D341Med (cell line): Measurements from ENCODE around the gene ERO1A.

Experiments
- DNase-seq: peaks from one replicate; pipeline ENCODE4 v3.0.0; 2012; ENCODE audit warnings: low spot score

The ERO1A gene

DNA sequence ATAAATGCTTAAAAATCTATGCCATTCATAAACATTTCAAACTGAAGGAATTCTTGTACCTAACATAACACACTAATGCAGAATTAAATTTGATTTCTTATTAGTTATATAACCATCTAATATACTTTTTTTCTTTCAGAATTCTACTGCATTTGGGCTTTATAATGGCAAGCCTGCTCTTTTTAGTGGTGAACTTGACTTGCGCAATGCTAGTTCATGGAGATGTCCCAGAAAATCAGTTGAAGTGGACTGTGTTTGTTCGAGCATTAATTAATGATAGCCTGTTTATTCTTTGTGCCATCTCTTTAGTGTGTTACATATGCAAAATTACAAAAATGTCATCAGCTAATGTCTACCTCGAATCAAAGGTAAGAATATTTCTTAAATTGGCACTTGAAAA lies 95.4 kb downstream of the ERO1A start:
- no peak for DNase-seq

DNA sequence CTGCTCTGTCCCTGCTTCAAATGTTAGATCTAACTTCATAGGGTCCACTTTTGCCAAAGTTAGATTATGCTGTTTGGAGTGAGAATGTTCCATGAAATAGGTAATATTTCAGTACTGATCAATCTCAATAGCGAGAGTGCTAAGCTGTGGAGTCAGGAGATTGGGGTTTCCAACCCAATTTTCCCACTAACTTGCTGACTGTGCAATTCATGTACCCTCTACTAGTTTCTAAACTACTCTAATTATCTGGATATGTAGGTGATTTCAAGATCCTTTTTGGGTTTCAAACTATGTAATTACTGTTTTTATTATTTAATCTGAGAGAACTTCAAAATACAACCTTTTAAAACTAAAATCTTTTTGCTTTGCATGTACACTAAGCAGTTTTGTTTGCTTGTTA lies 96.8 kb downstream of the ERO1A start:
- DNase-seq = no peak

DNA sequence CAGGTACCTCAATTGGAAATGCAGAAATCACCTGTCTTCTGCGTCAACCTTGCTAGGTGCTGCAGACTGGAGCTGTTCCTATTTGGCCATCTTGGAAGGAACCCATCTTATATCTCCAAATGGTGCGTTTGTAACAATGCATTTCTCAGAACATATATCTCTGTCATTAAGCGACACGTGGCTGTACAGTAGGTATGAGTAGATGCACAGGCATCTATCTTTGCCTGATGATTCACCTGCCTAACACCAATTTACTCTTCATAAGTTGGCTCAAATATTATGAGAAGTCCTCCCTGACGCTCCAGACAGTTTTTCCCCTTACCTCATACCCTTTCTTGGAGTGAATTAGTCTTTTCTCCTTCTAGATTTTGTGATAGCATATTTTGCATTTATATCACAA lies 98.5 kb downstream of the ERO1A start:
- DNase-seq = no peak

DNA sequence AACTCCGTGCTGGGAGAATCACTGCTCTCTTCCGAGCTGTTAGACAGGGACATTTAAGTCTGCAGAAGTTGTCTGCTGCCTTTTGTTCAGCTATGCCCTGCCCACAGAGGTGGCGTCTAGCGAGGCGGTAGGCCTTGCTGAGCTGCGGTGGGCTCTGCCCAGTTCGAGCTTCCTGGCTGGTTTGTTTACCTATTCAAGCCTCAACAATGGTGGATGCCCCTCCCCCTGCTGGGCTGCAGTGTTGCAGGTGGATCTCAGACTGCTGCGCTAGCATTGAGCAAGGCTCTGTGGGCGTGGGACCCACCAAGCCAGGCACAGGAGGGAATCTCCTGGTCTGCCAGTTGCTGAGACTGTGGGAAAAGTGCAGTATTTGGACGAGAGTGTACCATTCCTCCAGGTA lies 99.0 kb downstream of the ERO1A start:
- DNase-seq = no peak

DNA sequence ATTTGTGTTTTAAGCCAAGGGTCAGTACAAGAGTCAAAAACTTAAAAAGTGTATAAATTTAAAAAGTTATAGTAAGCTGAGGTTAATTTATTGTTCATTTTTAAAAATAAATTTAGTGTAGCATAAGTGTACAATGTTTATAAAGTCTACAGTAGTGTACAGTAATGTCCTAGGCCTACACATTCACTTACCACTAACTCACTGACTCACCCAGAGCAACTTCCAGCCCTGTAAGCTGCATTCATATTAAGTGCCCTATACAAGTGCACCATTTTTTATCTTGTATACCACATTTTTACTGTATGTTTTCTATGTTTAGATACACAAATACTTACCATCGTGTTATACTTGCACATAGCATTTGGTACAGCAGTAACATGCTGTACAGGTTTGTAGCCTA lies 105.0 kb downstream of the ERO1A start:
- DNase-seq = no peak
